H1 (cell line): Measurements from ENCODE around the gene GABRP. TPM values are rescaled to one million over a fixed set of nuclear protein-coding genes. Genes with fewer than 3 reads are reported as not detected.

Experiments
- ASH2L ChIP-seq: fragments of 200-600, 300-600 bp; sonication (generic); IDR thresholded peaks from one replicate; pipeline ENCODE4 v1.7.1; 2017; ENCODE audit warnings: low read length
- CBX5 ChIP-seq: fragments of 300-800, 300-1000 bp; sonication (generic); IDR thresholded peaks from 2 replicates; pipeline ENCODE4 v1.7.1; 2016; ENCODE audit warnings: antibody characterized with exemption, low read length, low read depth
- CHD7 ChIP-seq: fragments of 300-600 bp; sonication (generic); IDR thresholded peaks from 2 replicates; pipeline ENCODE4 v1.7.1; 2012; ENCODE audit warnings: low read length, moderate library complexity, mild to moderate bottlenecking, inconsistent platforms; ENCODE audit not compliant: insufficient replicate concordance
- CTCF ChIP-seq, 3 experiments: IDR thresholded peaks; 1 replicate in 2 of 3; 2 replicates in 1 of 3; pipeline versions ENCODE4 v1.5.1 to v1.6.1; 2011; ENCODE audit warnings: low read length in 3 of 3, mild to moderate bottlenecking in 3 of 3, inconsistent platforms in 2 of 3, low read depth in 1 of 3, moderate library complexity in 1 of 3; ENCODE audit not compliant: insufficient read depth in 1 of 3; ENCODE audit errors: control extremely low read depth in 1 of 3
- KDM4A ChIP-seq: IDR thresholded peaks from one replicate; pipeline ENCODE4 v1.7.1; 2012; ENCODE audit warnings: low read depth, mild to moderate bottlenecking, moderate library complexity, low read length, inconsistent platforms; ENCODE audit not compliant: severe bottlenecking
- POU5F1 ChIP-seq: IDR thresholded peaks from 2 replicates; pipeline ENCODE4 v1.6.1; 2011; ENCODE audit warnings: low read depth, mild to moderate bottlenecking, low read length, moderate library complexity
- polyA plus RNA-seq, 7 experiments: library from polyadenylated mRNA; depleted of rRNA in 3 of 7; stranded (reverse) in 5 of 7; unstranded in 2 of 7; fragments of >200 nt in 5 of 7; fragments of 200-250 nt in 2 of 7; gene quantifications; 1 replicate in 5 of 7; 2 replicates in 1 of 7; 4 replicates in 1 of 7; pipeline versions ENCODE4 v1.2.1 to v1.2.3, GENCODE V29; 2011 to 2013; ENCODE audit warnings: missing spikeins in 2 of 7, mixed read lengths in 2 of 7
- total RNA-seq: library from RNA; stranded (reverse); fragmentation: NEBNext Ultra II Directional; extraction: Animal tissue kit (Norgen Biotek cat#: 25700); gene quantifications from 2 replicates; pipeline ENCODE4 v1.2.1, GENCODE V29; 2021
- TF ChIP-seq, protein P1 (sequence below): IDR thresholded peaks from 2 replicates; pipeline ENCODE4 v1.6.1; 2011; ENCODE audit warnings: low read length, improper control_type of control experiment

GABRP gene
- total and polyA plus RNA-seq, 2 of the 8 experiments (the other 6 are each of a cell fraction or from before 2014, with no cell fraction given), result 3.7 to 4.0 TPM

- TF ChIP-seq CHD7 (no peak), ASH2L (no peak), CTCF (IDR thresholded peaks at IDR 0.05; ENCODE audit: control extremely low read depth in 1 of 3, insufficient read depth in 1 of 3, low read depth in 1 of 3, low read length in 3 of 3) (no peak), KDM4A (no peak), POU5F1 (no peak), CBX5 (no peak)
- TF ChIP-seq, protein P1, sequence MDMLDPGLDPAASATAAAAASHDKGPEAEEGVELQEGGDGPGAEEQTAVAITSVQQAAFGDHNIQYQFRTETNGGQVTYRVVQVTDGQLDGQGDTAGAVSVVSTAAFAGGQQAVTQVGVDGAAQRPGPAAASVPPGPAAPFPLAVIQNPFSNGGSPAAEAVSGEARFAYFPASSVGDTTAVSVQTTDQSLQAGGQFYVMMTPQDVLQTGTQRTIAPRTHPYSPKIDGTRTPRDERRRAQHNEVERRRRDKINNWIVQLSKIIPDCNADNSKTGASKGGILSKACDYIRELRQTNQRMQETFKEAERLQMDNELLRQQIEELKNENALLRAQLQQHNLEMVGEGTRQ, result no peak
Measured at GRCh38 chr5:170749911-170750431, 33.6 kb upstream of the GABRP start (continued).
